ENCODE data around the gene NXPH3. TPM values are rescaled to one million over a fixed set of nuclear protein-coding genes. Genes with fewer than 3 reads are reported as not detected.

The NXPH3 gene
- total RNA-seq, 3 donors from 2014 or later (not counting 1 experiment from before 2014, with no cell fraction given): not detected

- no CpG with 5 or more reads among the region's 1 CpG for WGBS (ENCODE audit: insufficient coverage)
- H3K9me3 ChIP-seq (ENCODE audit: control insufficient read depth, insufficient read depth, low read length): no peaks in the 10 kb centered on the region
- intact Hi-C loops (cut with micrococcal nuclease): no loop called here
- no peak for DNase-seq
- TF ChIP-seq, protein P1, sequence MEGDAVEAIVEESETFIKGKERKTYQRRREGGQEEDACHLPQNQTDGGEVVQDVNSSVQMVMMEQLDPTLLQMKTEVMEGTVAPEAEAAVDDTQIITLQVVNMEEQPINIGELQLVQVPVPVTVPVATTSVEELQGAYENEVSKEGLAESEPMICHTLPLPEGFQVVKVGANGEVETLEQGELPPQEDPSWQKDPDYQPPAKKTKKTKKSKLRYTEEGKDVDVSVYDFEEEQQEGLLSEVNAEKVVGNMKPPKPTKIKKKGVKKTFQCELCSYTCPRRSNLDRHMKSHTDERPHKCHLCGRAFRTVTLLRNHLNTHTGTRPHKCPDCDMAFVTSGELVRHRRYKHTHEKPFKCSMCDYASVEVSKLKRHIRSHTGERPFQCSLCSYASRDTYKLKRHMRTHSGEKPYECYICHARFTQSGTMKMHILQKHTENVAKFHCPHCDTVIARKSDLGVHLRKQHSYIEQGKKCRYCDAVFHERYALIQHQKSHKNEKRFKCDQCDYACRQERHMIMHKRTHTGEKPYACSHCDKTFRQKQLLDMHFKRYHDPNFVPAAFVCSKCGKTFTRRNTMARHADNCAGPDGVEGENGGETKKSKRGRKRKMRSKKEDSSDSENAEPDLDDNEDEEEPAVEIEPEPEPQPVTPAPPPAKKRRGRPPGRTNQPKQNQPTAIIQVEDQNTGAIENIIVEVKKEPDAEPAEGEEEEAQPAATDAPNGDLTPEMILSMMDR (IDR thresholded peaks at IDR 0.05): no peak
- Mint-ChIP-seq H3K4me3 (no peak overlapping the region), H3K27ac (no peak overlapping the region), H3K9me3 (no peaks in the 10 kb centered on the region), H3K36me3 (no peaks in the 10 kb centered on the region), H3K27me3 (ENCODE audit: low read depth in 2 of 2) (peaks cover 15 to 29% of the 10 kb centered on the region in 2 donors), H3K4me1 (no peaks in the 10 kb centered on the region)
- no peak for ATAC-seq
- H3K4me1 ChIP-seq (ENCODE audit: control insufficient read depth, insufficient read depth, low read length): no peaks in the 10 kb centered on the region
- H3K27ac ChIP-seq (ENCODE audit: low read length): no peak overlapping the region
- H3K27me3 ChIP-seq (ENCODE audit: control insufficient read depth, insufficient read depth, low read length): no peaks in the 10 kb centered on the region
- H3K4me3 ChIP-seq (ENCODE audit: low read length): no peak overlapping the region
- H3K36me3 ChIP-seq (ENCODE audit: control insufficient read depth, insufficient read depth, low read length): no peaks in the 10 kb centered on the region
These were observed 45.6 kb upstream of the NXPH3 start for GRCh38 chr17:49530118-49530517.

- H3K9me3 Mint-ChIP-seq: peaks cover 0 to 3% of the 10 kb centered on the region in 2 donors
- no peaks in the 10 kb centered on the region for H3K4me1 Mint-ChIP-seq
- no peak for DNase-seq
- no peak overlapping the region for H3K27ac Mint-ChIP-seq
- intact Hi-C loops (cut with micrococcal nuclease): no loop called here
- no peak overlapping the region for H3K4me3 Mint-ChIP-seq
- no peak overlapping the region for H3K4me3 ChIP-seq (ENCODE audit: low read length)
- no peaks in the 10 kb centered on the region for H3K4me1 ChIP-seq (ENCODE audit: control insufficient read depth, insufficient read depth, low read length)
- no peaks in the 10 kb centered on the region for H3K36me3 Mint-ChIP-seq
- H3K27ac ChIP-seq (ENCODE audit: low read length): no peak overlapping the region
- WGBS (ENCODE audit: insufficient coverage): 75% methylated on average over 3 of the region's 3 CpGs
- H3K27me3 Mint-ChIP-seq (ENCODE audit: low read depth in 2 of 2): peaks cover 0 to 8% of the 10 kb centered on the region in 2 donors
- no peaks in the 10 kb centered on the region for H3K36me3 ChIP-seq (ENCODE audit: control insufficient read depth, insufficient read depth, low read length)
- no peaks in the 10 kb centered on the region for H3K9me3 ChIP-seq (ENCODE audit: control insufficient read depth, insufficient read depth, low read length)
- H3K27me3 ChIP-seq (ENCODE audit: control insufficient read depth, insufficient read depth, low read length): no peaks in the 10 kb centered on the region
- TF ChIP-seq, protein P1 (IDR thresholded peaks at IDR 0.05): no peak
- no peak for ATAC-seq
These were observed 31.8 kb upstream of the NXPH3 start for GRCh38 chr17:49543860-49544259.

DNA sequence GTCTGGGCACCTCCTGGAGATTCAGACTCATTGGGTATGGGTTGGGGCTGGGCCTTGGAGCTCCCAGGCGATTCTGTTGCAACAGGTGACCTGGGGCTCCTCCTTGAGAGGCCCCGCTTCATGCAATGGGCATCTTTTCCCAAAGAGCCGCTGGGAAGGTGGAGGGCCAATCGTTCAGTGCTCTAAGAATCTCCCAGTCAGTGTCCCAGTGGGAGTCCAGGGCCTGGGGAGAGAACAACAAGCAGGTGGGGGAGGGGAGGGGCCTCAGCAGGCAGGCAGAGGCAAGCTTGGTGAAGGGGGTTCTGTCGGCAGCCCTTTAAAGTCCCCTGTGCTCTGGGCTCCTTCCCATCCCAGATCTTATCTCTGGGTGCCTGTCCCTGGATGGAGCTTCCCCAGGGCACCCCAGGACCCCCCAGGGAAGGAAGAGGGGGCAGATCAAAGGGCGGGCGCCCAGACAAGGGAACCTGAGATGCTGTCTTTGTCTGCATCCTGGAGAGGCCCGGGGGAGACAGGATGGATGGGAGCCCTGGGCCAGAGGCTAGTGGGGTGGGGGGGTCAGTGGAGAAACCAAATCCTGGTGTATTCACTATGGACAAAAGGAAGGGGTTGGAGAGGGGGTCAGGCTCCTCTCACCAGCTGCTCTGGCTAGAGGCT is 30.5 kb upstream of the NXPH3 start:
- H3K36me3 Mint-ChIP-seq: no peaks in the 10 kb centered on the region
- H3K4me1 ChIP-seq (ENCODE audit: control insufficient read depth, insufficient read depth, low read length): no peaks in the 10 kb centered on the region
- H3K27me3 Mint-ChIP-seq (ENCODE audit: low read depth in 2 of 2): peaks cover 0 to 8% of the 10 kb centered on the region in 2 donors
- no peaks in the 10 kb centered on the region for H3K4me1 Mint-ChIP-seq
- H3K27ac ChIP-seq (ENCODE audit: low read length): no peak overlapping the region
- intact Hi-C loops (cut with micrococcal nuclease): no loop called here
- H3K4me3 ChIP-seq (ENCODE audit: low read length): no peak overlapping the region
- TF ChIP-seq, protein P1 (IDR thresholded peaks at IDR 0.05): no peak
- no peaks in the 10 kb centered on the region for H3K36me3 ChIP-seq (ENCODE audit: control insufficient read depth, insufficient read depth, low read length)
- H3K9me3 Mint-ChIP-seq: peaks cover 0 to 3% of the 10 kb centered on the region in 2 donors
- DNase-seq: no peak
- no peaks in the 10 kb centered on the region for H3K9me3 ChIP-seq (ENCODE audit: control insufficient read depth, insufficient read depth, low read length)
- 84% methylated on average over 8 of the region's 8 CpGs for WGBS (ENCODE audit: insufficient coverage)
- no peak overlapping the region for H3K27ac Mint-ChIP-seq
- no peak overlapping the region for H3K4me3 Mint-ChIP-seq
- no peak for ATAC-seq
- H3K27me3 ChIP-seq (ENCODE audit: control insufficient read depth, insufficient read depth, low read length): no peaks in the 10 kb centered on the region
